NCI-H2107 treated with DMSO at 0.1 percent for 48 hours (cell line): ENCODE results near the gene LBH.

Experiments
- DNase-seq: peaks from one replicate; lab custom pipeline; 2025; ENCODE audit not compliant: unreplicated experiment; lab: John Stamatoyannopoulos, UW

LBH gene

GRCh38 chr2:30216157-30216556 lies 15.2 kb upstream of the LBH start:
- peak; percentile 9 for DNase-seq

DNA sequence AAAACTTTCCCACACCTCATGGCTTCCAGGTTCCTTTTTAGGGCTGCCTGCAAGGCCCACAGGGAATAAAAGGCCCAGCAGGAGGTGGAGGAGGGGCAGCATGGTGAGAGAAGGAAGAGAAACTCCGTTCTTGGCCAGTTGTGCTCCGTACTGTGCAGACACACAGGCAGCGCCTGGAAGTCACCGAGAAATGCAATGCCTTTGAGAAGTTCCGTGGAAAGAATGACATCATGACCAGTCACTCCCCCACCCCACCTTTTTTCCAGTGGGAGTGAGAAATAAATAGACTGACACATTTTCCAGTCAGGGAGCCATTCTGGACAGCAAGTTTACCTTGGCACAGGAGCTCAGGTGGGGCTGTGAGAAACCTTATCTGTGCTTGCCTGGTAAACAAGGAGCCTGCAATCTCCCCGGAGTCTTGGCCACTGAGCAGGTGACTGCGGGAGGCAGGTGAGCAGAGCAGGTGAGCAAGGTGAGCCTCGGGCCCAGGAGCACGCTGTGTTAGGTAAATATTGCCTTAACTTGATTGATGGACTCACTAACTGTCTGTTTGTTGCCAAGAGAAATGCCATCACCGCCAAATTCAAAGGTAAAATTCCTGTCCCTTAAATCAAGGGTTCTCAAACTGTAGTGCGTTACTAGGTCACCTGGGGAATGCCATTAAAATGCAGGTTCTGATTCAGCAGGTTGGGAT lies 13.5 kb upstream of the LBH start:
- peak; percentile 89 for DNase-seq

DNA sequence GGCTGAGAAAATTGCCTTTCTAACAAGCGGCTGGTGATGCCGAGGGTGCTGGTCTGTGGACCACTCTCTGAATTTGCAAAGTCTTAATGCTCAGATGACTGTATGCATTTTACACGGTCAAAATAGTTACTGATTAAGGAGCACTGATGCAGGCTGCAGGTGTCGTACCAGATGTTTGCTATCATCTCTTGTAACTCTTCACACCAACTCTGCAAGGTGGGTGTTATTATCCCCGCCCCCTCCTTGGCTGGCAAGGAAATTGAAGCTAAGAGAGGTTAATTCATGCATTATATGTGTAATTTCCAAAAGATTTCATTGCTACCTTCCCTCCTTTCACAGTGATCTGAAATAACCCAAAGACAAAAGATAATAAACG lies 13.0 kb upstream of the LBH start:
- no peak for DNase-seq

- no peak for DNase-seq
Measured at GRCh38 chr2:30218814-30219213, 12.5 kb upstream of the LBH start.

DNA sequence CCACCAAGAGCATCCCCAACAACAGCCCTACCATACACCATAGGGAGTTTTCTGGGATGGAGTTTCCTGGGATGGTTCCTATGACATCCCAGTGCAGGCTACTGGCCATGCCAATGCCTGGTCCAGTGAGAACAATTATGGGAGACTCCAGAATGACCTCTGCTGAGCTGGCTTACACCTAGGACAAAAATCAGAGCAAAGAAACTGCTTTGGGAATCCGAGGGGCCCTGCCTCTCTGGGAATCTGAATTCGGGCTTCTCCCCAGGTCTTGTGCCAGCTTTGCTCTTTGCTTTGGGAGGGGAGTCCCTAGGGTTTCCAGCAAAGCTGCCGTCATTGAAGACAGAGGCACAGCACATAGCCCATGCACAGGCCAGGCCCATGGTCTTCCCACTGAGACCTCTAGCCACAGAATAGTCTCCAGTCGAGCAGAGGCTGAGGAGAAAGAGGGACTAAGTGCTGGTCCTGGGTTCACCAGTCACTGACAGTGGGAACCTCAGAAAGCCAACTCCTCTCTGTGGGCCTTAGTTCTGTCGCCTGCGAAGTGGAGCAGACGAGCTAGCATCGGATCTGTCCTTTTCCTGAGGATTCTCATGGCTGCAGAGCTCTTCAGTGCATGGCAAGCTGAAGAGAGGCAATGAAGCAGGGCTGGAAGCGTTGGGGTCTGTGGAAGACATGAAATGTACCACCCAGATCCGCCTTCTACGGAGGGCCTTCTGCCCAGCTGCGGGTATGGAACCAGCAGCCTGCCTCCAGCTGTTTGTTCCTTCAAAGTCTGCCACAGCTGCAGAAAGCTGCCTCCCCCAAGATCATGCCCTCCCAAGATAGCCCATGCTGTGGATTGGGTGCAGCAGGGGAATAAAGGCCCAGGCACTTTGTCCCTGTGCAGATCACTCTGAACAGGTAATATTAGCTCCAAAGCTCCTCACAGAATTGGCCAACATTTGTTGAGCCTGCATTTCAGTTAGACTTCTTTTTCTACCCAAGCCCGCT lies 11.2 kb upstream of the LBH start:
- no peak for DNase-seq

DNA sequence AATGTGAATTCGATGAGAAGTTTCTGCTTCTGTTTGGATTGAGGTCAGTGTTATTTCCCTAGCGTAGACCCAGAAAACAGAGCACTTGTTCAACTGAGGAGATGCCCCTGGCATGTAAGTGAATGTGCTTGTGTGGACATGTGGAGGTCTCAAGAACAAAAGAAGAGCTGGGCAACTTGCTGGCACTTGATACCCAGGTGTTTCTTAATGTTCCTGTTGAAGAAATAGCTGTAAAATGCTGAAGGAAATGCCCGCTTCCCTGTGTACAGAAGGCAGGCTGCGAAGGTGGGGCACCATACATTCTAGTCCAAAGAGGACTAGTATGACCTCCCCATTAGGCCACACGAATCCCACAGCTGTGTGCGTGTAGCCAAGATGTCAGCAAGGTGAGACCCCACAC lies 9.8 kb upstream of the LBH start:
- DNase-seq = no peak

- DNase-seq = no peak
Measured at GRCh38 chr2:30222031-30222430, 9.3 kb upstream of the LBH start.

DNA sequence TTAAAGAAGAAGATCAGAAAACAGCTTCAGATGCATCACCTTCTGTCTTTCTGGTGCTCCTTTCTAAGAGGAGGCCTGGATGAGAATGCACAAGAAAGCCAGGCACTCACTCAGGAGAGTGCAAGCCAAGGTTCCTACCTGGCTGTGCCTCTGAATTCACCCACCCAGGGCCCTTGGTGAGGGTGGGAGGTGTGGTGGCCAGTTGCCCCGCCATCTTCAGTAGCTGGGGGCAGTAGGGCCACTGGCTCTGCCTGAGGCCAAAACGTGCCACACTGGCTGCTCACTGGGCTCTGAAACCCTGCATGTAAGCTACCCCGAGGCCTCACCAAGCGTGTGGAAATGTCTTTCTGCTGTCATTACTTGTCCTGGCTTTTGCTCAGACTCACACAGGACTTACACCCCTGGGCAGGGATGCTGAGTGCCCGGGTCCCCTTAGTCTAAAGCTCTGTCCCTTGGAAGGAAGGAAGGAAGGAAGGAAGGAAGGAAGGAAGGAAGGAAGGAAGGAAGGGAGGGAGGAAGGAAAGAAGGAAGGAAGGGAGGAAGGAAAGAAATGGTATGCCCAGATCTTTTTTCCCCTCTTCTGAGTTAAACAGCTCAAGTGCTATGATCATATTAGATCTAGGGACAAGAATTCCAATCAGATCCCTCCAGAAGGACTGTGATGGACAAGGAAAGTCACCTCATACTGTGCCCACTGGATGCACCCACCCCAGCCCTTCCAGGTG lies 8.5 kb upstream of the LBH start:
- DNase-seq = no peak

- DNase-seq = peak; percentile 24
Measured at GRCh38 chr2:30223413-30223874, 7.9 kb upstream of the LBH start.

DNA sequence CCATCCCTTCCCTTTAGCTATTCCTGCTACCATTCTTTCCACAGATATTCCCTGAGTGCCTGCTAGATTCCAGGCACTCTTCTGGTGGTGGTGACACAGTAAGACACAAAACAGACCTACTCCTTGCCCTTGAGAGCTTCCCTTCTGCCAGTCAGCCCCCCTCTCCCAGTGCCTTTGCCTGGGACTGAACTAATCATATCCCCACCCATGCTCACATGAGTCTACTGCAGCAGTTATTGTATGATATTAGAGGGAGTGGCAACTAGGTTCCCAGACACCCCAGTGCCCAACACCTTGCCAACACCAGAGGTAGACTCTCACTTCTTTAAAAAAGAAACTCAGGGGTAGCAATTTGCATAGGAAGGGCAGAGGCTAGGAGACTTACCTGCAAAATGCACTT lies 7.2 kb upstream of the LBH start:
- no peak for DNase-seq

DNA sequence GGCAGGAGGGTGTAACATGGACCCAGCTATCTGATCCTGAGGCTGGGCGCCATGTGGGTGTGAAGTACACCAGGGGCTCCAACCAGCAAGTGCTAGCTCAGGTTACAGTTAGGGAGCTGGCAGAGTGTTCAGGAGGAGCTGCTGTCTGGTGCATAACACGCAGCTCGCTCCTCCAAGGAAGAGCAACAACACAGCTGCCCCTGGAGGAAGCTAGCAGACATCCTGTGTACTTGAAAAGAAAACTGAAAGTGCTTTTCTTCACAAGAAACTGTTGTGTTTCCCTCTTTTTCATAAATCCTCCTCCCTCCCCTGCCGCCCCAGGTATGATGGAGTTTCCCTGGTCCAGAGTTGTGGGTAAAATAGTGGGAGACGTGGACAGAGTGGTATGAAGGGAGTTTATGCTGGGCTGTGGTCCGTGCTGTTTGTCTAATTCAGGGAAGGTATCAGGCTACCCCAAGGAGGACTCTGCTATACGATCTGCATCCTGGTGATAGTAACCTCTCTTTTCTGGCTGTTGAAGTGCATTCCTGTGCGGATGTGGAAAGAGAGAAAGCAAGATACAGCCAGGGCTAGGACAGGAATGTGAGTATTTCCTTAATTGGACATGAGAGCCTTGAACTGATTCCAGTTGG lies 6.1 kb upstream of the LBH start:
- peak; percentile 76 for DNase-seq

DNA sequence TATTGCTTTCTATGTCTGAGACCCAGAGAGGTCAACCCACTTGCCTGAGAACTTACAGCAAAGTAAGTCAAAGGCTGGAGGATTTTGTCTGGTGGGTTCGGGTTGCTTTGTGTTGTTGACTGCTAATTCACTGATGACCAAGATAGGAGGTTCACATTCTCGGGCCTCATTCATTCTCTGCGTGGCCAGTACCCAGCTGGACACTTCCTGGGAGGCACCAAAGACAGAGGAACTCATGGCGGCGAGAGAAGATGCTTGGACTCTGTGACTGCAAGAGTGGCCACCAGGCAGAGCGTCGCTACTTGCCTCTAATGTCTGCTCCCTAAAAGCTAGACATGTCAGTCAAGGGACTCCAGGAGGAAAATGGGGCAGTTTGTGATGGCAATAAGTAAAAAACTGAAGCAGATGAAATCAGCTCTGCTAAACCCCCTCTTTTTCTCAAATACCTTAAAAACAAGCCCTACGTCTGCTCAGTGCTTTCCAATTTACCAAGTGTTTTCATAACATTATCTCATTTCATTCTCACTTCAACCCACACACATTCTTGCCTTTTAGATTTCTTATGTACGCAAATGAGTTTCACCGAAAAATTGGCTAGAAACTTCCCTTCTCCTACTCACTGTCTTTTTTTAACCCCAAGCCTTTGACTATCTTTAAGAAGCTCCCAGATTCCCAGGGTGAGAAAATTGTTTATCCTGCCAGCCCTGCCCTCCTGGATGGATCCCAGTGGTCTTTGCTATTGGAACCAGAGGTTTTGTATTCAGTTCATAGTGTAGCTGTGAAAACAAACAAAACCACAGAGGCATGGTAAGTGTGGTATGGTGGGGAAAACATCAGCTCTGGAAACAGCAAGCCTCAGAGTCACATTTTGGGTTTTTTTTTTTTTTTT lies 4.9 kb upstream of the LBH start:
- no peak for DNase-seq

- no peak for DNase-seq
Measured at GRCh38 chr2:30229596-30229995, 1.7 kb upstream of the LBH start.

DNA sequence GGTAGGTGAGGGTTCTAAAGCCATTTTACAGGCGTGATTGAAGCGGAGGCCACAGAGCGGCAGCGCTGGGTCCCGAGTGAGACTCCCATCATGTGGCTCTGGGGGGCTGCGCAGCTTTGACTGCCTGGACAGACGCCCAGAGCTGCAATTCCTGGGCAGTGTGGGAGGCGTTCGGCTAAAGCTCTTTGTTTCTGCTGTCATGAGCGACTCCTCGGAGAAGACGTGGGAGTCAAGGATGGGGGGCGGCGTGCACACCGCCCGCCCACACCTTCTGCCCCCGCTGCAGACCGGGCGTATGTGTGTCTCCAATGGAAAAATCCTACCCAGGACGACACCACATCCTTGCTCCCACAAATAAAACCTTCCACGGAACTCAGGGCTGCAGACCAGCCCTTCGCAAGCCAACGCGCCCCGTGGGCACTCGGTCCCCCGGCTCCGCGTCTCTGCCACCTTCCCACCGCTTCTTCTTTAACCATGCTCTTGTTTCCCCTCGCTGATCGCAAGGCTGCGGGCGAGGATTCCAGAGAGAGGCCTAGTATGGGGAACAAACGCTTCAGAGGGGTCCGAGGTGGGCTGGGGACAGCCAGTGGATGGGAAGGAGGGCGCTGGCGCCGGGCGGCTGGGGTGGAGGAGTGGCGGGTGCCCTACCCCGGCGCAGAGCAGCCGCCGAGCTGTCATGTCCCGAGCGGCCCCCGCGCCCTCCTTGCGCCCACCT lies 680 bp upstream of the LBH start:
- DNase-seq = no peak

DNA sequence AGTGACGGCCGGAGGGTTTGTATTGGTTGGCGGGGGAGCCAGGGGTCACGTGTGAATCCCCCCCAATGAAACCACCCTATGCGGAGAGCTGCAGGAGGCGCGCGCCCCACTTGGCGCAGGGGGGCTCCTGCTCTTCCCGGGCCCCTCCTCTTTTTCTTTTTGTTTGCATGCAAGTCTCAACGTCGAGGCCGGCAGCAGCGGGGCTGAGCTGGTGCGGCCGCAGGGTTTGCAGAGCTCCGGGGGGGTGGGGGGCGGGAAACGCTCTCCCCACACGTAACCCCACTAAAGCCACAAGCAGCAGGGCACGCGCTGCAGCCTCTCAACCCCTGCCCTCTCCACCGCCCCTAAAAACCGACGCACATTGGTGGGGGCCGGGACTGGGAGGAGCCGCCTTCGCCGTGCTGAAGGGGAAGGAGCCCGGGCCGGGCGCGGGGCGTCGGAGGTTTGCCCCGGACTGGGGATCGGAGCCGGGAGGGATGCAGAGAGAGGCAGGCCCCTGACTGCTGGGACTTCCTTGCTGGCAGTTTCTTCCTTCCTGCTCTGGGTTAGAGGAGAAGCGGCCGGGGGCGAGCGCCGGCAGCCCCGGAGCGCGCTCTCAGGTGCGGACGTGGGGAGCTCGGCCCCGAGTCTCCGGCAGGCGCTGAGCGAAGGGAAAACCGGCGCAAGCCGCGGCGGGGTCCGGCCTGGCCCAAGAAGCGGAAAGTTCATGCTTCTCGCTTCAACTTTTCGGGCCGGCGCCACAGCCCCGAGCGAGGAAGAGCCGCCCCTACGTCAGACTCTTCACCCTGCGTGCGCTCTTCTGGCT lies 864 bp downstream of the LBH start:
- DNase-seq = peak; percentile 31

DNA sequence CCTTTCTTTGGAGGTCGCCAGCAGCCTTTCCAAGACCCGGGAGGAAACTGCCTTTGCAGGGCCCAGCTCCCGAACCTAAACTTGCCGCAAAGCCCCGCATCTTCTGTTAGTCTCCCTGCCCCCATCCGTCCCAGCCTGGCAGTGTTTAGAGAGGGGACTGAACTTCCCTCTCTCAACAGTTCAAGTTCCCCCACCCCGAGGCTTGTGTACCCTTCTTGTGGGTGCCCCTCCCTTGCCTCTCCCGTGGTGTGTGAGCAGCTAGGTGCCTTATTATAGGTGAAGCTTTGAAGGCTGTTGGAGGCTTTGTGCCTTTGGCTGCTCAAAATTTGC lies 1.4 kb downstream of the LBH start:
- DNase-seq = no peak

- no peak for DNase-seq
Measured at GRCh38 chr2:30233271-30234009, 2.1 kb downstream of the LBH start.
